MCF 10A (cell line): ENCODE data around the gene MRPL16. TPM values are rescaled to one million over a fixed set of nuclear protein-coding genes. Genes with fewer than 3 reads are reported as not detected.
"Not testable (repeated sequence)": the region's sequence is repeated elsewhere in the genome, so short reads cannot be mapped to it uniquely, and the experiment has no call there.

Source experiments
- BruUV-seq: library from RNA; stranded (reverse); fragments of 400-500 nt; replicated peaks from 2 replicates; lab custom pipeline; 2021; lab: Mats Ljungman, UMichigan
- CTCF ChIA-PET: fragments of 300-600 bp; sonication (Branson Sonifier 250); formaldehyde crosslinking; extraction: SDS; loops from one replicate; lab custom pipeline; 2021; ENCODE audit warnings: antibody characterized with exemption, inconsistent platforms; lab: Yijun Ruan, JAX
- POLR2A ChIA-PET: fragments of 300-600, 350-650 bp; sonication (Branson Sonifier 250); formaldehyde crosslinking; extraction: SDS; loops from one replicate; lab custom pipeline; 2020; ENCODE audit warnings: antibody characterized with exemption, inconsistent platforms; lab: Yijun Ruan, JAX
- DNase-seq: peaks from one replicate; pipeline ENCODE4 v3.0.0-alpha.2; 2018; ENCODE audit not compliant: unreplicated experiment
- H3K27ac Mint-ChIP-seq: one replicate; pipeline ENCODE4 v1.8.0; 2022; ENCODE audit warnings: mild to moderate bottlenecking, low read depth, mixed read lengths; ENCODE audit not compliant: unreplicated experiment
- H3K27me3 Mint-ChIP-seq: one replicate; pipeline ENCODE4 v1.8.0; 2022; ENCODE audit warnings: mixed read lengths; ENCODE audit not compliant: insufficient read depth, unreplicated experiment
- H3K36me3 Mint-ChIP-seq: one replicate; pipeline ENCODE4 v1.8.0; 2022; ENCODE audit warnings: mild to moderate bottlenecking, moderate library complexity, mixed read lengths; ENCODE audit not compliant: insufficient read depth, unreplicated experiment
- H3K4me1 Mint-ChIP-seq: one replicate; pipeline ENCODE4 v1.8.0; 2022; ENCODE audit warnings: mixed read lengths; ENCODE audit not compliant: insufficient read depth, unreplicated experiment
- H3K4me3 Mint-ChIP-seq: one replicate; pipeline ENCODE4 v1.8.0; 2022; ENCODE audit warnings: mild to moderate bottlenecking, moderate library complexity, mixed read lengths; ENCODE audit not compliant: unreplicated experiment
- H3K9me3 Mint-ChIP-seq: one replicate; pipeline ENCODE4 v1.8.0; 2022; ENCODE audit warnings: mixed read lengths; ENCODE audit not compliant: unreplicated experiment
- intact Hi-C: fragments of 100-400 bp; cut with micrococcal nuclease; formaldehyde crosslinking; loops from 2 replicates; pipeline ENCODE4 v1.14.1; 2022
- total RNA-seq: library from RNA; stranded (reverse); gene quantifications from 2 replicates; pipeline ENCODE4 v1.2.3, GENCODE V29; 2022
- TF ChIP-seq, protein P1 (sequence below): fragments of 200-600 bp; IDR thresholded peaks from one replicate; pipeline ENCODE4 v1.8.0; 2022; ENCODE audit warnings: antibody characterized with exemption, mild to moderate bottlenecking; ENCODE audit not compliant: unreplicated experiment

MRPL16 gene
- total RNA-seq, 1 experiment from 2014 or later: 39.8 TPM

DNA sequence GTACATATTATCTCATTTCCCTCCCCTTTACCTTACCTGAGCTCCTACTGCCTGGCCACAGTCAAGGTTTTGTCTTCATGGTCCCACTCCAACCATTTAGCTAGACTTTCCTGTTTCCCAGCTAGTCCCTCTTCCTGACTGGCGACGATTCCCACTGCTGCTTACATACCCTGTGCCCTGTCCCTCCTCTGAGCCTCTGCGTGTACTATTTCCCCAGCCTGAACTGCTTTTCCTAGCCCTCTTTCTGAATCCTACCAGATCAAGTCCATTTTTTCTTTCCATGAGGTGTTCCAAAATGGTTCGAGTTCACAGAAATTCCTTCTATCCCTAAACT lies 23.4 kb downstream of the MRPL16 start:
- intact Hi-C loops: no loop called here
- H3K4me3 Mint-ChIP-seq: no peak overlapping the region
- H3K27me3 Mint-ChIP-seq: no peaks in the 10 kb centered on the region
- BruUV-seq: no TSS peak
- ChIA-PET CTCF (interaction anchor here (0.6 to 6.9 kb wide), 9 partner anchors 9 to 503 kb away, joined by 3 to 47 read pairs (median 4); partner anchors contain the start of genes MRPL16 and STX3), POLR2A (interaction anchor here (1.0 to 5.8 kb wide), 8 partner anchors 9 to 118 kb away, joined by 3 to 40 read pairs (median 8); partner anchors contain the start of genes MRPL16, PATL1 and STX3)
- peaks cover 51% of the 10 kb centered on the region for H3K36me3 Mint-ChIP-seq
- TF ChIP-seq, protein P1, sequence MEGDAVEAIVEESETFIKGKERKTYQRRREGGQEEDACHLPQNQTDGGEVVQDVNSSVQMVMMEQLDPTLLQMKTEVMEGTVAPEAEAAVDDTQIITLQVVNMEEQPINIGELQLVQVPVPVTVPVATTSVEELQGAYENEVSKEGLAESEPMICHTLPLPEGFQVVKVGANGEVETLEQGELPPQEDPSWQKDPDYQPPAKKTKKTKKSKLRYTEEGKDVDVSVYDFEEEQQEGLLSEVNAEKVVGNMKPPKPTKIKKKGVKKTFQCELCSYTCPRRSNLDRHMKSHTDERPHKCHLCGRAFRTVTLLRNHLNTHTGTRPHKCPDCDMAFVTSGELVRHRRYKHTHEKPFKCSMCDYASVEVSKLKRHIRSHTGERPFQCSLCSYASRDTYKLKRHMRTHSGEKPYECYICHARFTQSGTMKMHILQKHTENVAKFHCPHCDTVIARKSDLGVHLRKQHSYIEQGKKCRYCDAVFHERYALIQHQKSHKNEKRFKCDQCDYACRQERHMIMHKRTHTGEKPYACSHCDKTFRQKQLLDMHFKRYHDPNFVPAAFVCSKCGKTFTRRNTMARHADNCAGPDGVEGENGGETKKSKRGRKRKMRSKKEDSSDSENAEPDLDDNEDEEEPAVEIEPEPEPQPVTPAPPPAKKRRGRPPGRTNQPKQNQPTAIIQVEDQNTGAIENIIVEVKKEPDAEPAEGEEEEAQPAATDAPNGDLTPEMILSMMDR: no peak
- no peaks in the 10 kb centered on the region for H3K9me3 Mint-ChIP-seq
- no peak overlapping the region for H3K27ac Mint-ChIP-seq
- no peak for DNase-seq
- peaks cover 14% of the 10 kb centered on the region for H3K4me1 Mint-ChIP-seq

GRCh38 chr11:59785818-59786217 lies 24.8 kb downstream of the MRPL16 start:
- TF ChIP-seq, protein P1: no peak
- DNase-seq: no peak
- intact Hi-C loops: no loop called here
- peaks cover 14% of the 10 kb centered on the region for H3K4me1 Mint-ChIP-seq
- H3K9me3 Mint-ChIP-seq: no peaks in the 10 kb centered on the region
- CTCF ChIA-PET: interaction anchor here (0.6 to 6.9 kb wide), 8 partner anchors 9 to 385 kb away, joined by 3 to 47 read pairs (median 4); partner anchors contain the start of genes MRPL16 and STX3
- H3K27me3 Mint-ChIP-seq: no peaks in the 10 kb centered on the region
- peaks cover 47% of the 10 kb centered on the region for H3K36me3 Mint-ChIP-seq
- POLR2A ChIA-PET: interaction anchor here (1.9 to 5.8 kb wide), 2 partner anchors 10 to 30 kb away, joined by 8 to 40 read pairs; partner anchors contain the start of gene STX3
- H3K27ac Mint-ChIP-seq: no peak overlapping the region
- no TSS peak for BruUV-seq
- H3K4me3 Mint-ChIP-seq: no peak overlapping the region

DNA sequence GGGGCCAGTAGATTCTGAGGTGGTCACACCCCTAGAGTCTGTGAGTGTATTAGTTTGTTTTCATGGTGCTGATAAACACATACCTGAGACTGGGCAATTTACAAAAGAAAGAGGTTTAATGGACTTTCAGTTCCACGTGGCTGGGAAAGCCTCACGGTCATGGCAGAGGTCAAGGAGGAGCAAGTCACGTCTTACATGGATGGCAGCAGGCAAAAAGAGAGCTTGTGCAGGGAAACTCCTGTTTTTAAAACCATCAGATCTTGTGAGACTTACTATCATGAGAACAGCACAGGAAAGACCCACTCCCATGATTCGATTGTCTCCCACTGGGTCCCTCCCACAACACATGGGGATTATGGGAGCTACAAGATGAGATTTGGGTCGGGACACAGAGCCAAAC lies 26.1 kb downstream of the MRPL16 start:
- H3K27me3 Mint-ChIP-seq, H3K4me3 Mint-ChIP-seq, H3K27ac Mint-ChIP-seq, intact Hi-C loops, H3K9me3 Mint-ChIP-seq, BruUV-seq, DNase-seq: not testable (repeated sequence)
- ChIA-PET POLR2A (interaction anchor here (0.6 to 5.8 kb wide), 3 partner anchors 13 to 29 kb away, joined by 3 to 40 read pairs (median 4); partner anchors contain the start of gene STX3), CTCF (interaction anchor here (0.6 to 6.9 kb wide), 4 partner anchors 12 to 30 kb away, joined by 3 to 47 read pairs (median 8); partner anchors contain the start of gene STX3)
- Mint-ChIP-seq H3K36me3 (peaks cover 46% of the 10 kb centered on the region), H3K4me1 (peaks cover 14% of the 10 kb centered on the region)

- Mint-ChIP-seq H3K4me1 (peaks cover 14% of the 10 kb centered on the region), H3K9me3 (no peaks in the 10 kb centered on the region), H3K36me3 (peaks cover 39% of the 10 kb centered on the region), H3K27ac (no peak overlapping the region), H3K27me3 (no peaks in the 10 kb centered on the region), H3K4me3 (no peak overlapping the region)
- CTCF ChIA-PET: interaction anchor here (0.6 to 1.2 kb wide), 2 partner anchors 18 to 28 kb away, joined by 3 to 4 read pairs; no protein-coding TSS in a partner anchor
- POLR2A ChIA-PET: interaction anchor here (1.8 kb wide), 1 partner anchor 27 kb away, joined by 4 read pairs; no protein-coding TSS in a partner anchor
- TF ChIP-seq, protein P1: no peak
- intact Hi-C loops: no loop called here
- no TSS peak for BruUV-seq
- no peak for DNase-seq
These were observed 26.9 kb downstream of the MRPL16 start for GRCh38 chr11:59783632-59784090.
